GM18505 (cell line): Measurements from ENCODE around the gene SMC4.
"Not testable (repeated sequence)": the region's sequence is repeated elsewhere in the genome, so short reads cannot be mapped to it uniquely, and the experiment has no call there.

Source experiments
- ATAC-seq: cut with Tn5 transposase; IDR thresholded peaks from one replicate; pipeline ENCODE4 v1.9.1; 2021; ENCODE audit not compliant: unreplicated experiment
- POLR2A ChIP-seq: IDR thresholded peaks from 4 replicates; pipeline ENCODE4 v1.6.1; 2011; ENCODE audit warnings: borderline replicate concordance; ENCODE audit not compliant: insufficient read depth, insufficient read length; ENCODE audit errors: extremely low read depth

SMC4 gene

GRCh38 chr3:160399125-160400029 is at the start of gene SMC4, which contains the start of gene IFT80:
Gene SMC4, plus strand, starts transcription at chr3:160399650. Its CDS starts 1,177 bp downstream, at chr3:160400827.
Gene IFT80, minus strand, starts transcription at chr3:160399225. Its CDS starts 14,625 bp downstream, at chr3:160384600.
- TF ChIP-seq POLR2A, result peak; percentile 81
- ATAC-seq, result peak; percentile 93

GRCh38 chr3:160355826-160356225 is 43.6 kb upstream of the SMC4 start:
- no peak for TF ChIP-seq POLR2A
- ATAC-seq, result no peak

- not testable (repeated sequence) for ATAC-seq
Measured at GRCh38 chr3:160362896-160363295, 36.6 kb upstream of the SMC4 start.

DNA sequence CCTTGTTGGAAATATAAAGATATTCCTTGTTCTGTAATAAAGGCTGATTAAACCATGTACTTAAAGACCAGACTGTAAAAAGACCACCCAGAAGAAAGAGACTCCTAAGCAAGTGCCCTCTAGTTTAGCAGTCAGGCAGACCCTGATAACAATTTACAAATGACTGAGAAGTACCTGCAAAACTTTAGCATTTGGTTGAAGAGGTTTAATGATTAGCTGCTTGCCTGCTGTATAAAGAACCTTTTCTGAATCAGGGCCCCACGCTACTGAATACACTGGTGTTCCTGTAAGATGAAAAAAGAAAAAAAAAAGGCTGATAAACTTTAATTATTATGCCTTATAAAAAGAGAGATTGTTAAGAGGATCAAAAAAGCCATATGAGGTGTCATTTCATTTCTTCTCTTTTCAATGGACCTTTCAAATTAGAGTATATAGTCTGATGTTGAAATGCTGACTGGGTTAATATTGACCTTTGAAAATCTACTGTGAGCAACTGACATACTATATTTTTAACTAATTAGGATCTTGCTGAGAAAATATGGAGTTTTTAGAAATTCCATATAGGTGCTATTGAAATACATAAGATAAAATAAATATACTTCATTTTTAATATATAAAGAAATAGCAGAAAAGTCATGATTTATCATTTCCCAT is 33.5 kb upstream of the SMC4 start:
- no peak for TF ChIP-seq POLR2A
- no peak for ATAC-seq

GRCh38 chr3:160368804-160369203 is 30.6 kb upstream of the SMC4 start:
- no peak for TF ChIP-seq POLR2A
- no peak for ATAC-seq

GRCh38 chr3:160369784-160370183 is 29.7 kb upstream of the SMC4 start:
- ATAC-seq, result no peak
- TF ChIP-seq POLR2A, result no peak

GRCh38 chr3:160370987-160371857 is 28.2 kb upstream of the SMC4 start:
- TF ChIP-seq POLR2A, result no peak

DNA sequence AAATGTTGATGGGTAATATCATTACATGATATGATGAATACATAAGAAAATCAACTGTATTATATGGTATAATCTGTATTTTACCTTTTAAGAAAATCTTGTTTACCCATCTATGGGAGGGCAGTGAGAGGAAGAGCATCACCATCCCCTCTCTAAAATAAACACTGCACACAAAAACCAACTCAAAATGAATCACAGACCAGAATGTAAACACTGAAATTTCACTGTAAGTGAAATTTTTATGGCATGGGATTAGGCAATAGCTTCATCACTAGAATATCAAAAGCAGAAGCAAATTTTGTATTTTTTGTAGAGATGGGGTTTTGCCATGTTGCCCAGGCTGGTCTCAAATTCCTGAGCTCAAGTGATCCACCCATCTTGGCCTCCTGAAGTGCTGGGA is 26.7 kb upstream of the SMC4 start:
- ATAC-seq, result no peak
- no peak for TF ChIP-seq POLR2A

More at GRCh38 chr3:160370987-160371857, 28.2 kb upstream of the SMC4 start:
- ATAC-seq, result no peak

DNA sequence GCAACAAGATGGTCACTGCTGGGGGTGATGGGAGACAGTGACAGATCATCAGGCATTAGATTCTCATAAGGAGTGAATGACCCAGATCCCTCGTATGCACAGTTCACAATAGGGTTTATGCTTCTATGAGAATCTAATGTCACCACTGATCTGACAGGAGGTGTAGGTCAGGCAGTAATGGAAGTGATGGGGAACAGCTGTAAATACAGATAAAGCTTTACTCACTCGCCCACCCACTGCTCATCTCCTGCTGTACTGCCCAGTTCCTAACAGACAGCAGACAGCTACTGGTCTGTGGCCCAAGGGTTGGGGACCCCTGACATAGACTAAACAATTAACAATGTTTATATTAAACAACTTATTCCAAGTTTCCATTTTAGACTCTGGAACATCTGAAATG is 25.8 kb upstream of the SMC4 start:
- TF ChIP-seq POLR2A, result no peak
- ATAC-seq, result no peak

DNA sequence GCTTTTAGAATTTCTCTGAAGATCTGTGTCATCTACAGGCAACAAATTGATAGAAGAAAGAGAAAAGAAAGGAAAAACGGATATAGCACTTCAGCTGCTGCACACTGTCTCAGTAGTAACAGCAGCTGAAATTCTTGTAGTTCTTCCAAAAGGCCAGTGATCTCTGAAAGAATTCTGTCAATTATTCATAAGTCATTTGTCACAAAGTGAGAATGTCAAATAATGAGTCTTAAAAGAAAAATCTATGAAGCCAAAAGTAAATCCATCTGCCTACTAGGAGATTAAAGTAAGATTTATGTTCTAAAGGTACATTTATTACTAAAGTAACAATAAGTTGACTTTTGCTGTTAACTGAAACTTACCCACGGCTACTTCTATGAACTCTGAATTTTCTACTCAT is 25.0 kb upstream of the SMC4 start:
- ATAC-seq, result no peak
- TF ChIP-seq POLR2A, result no peak

- no peak for TF ChIP-seq POLR2A
Measured at GRCh38 chr3:160374925-160375324, 24.5 kb upstream of the SMC4 start.

DNA sequence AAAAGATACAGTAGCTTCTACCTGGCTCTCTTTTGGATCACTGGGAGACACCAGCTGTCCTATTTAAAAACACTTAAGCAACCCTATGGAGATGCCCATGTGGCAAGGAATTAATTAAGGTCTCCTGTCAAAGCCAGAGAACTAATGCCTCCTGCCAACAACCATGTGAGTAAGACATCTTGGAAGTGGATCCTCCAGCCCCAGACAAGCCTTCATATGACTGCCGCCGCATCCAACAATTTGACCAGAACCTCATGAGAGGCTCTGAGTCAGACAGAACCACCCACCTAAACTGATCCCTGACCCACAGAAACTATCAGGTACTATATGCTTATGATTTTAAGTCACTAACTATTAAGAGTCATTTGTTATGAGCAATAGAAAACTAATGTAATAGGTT is 22.8 kb upstream of the SMC4 start:
- TF ChIP-seq POLR2A, result no peak
- no peak for ATAC-seq

More at GRCh38 chr3:160374925-160375324, 24.5 kb upstream of the SMC4 start:
- ATAC-seq, result no peak
